ENCODE results near the gene TAF4B.
"Not testable (repeated sequence)": the region's sequence is repeated elsewhere in the genome, so short reads cannot be mapped to it uniquely, and the experiment has no call there.

The TAF4B gene

DNA sequence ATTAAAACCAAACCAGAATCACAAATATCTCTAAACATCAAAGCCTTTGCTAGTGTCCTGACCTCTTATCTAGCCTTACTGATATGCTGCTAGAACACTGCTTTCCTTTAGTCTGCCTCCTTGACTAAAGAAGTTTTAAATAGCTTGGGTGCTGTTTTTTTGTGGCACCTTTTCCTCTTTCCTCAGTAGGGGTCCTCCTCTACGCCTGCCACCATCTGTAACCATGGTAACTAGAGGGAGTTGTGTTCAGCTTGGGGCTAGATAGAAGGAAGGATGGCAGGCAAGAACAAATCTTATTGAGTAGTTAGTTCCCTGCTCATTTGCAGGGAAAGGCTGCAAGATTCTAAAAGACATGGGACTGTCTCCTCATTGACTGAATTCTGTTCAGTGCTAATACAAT, 86.0 kb downstream of the TAF4B start:
- no peak for DNase-seq

- DNase-seq, result no peak
Observed at GRCh38 chr18:26317398-26317797, 91.2 kb downstream of the TAF4B start.

- no peak for DNase-seq
Observed at GRCh38 chr18:26320686-26321085, 94.4 kb downstream of the TAF4B start.

DNA sequence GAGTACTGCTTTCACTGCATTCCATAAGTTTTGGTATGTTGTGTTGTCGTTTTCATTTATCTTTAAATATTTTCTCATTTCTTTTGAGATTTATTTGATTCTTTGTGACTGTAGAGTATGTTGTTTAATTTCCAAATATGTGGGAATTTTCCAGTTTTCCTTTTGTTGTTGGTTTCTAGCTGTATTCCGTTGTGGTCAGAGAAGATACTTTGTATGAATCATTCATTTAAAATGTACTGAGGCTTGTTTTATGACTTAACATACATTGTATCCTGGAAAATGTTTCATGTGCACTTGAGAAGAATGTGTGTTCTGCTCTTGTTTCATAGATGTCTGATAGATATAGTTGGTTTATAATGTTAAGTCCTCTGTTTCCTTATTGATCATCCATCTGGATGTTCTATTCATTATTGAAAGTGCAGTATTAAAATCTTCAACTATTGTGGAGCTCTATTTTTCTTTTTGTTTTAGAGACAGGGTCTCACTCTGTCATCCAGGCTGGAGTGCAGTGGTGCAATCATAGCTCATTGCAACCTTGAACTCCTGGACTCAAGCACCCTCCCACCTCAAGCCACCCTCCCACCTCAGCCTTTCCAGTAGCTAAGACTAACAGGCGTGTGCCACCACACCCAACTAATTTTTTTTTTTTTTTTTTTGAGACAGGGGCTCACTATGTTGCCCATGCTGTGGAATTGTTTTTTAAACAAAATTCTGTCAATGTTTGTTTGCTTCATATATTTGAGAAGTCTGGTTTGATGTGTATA, 96.8 kb downstream of the TAF4B start:
- no peak for DNase-seq

DNA sequence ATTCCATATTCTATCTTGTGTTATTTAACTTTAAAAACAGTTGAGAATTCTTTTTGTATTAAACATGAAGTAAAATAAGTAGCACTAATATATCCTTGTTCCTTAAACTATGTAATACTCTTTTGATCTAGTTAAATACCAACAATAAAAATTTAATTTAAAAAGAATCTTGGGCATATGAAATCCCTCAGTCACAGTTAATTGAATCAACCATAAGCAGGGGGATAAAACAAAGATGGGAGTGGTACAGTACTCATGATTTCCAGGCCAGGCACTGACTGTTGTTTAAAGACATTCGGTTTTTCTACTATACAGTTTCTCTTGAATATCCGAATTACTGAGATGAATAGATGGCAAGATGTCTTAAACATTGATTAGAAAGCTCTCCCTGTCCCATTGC, 99.5 kb downstream of the TAF4B start:
- DNase-seq, result no peak

- no peak for DNase-seq
Observed at GRCh38 chr18:26327062-26327461, 100.8 kb downstream of the TAF4B start.

- DNase-seq, result no peak
Observed at GRCh38 chr18:26332991-26333390, 106.7 kb downstream of the TAF4B start.

GRCh38 chr18:26335156-26335555, 108.9 kb downstream of the TAF4B start:
- no peak for DNase-seq

DNA sequence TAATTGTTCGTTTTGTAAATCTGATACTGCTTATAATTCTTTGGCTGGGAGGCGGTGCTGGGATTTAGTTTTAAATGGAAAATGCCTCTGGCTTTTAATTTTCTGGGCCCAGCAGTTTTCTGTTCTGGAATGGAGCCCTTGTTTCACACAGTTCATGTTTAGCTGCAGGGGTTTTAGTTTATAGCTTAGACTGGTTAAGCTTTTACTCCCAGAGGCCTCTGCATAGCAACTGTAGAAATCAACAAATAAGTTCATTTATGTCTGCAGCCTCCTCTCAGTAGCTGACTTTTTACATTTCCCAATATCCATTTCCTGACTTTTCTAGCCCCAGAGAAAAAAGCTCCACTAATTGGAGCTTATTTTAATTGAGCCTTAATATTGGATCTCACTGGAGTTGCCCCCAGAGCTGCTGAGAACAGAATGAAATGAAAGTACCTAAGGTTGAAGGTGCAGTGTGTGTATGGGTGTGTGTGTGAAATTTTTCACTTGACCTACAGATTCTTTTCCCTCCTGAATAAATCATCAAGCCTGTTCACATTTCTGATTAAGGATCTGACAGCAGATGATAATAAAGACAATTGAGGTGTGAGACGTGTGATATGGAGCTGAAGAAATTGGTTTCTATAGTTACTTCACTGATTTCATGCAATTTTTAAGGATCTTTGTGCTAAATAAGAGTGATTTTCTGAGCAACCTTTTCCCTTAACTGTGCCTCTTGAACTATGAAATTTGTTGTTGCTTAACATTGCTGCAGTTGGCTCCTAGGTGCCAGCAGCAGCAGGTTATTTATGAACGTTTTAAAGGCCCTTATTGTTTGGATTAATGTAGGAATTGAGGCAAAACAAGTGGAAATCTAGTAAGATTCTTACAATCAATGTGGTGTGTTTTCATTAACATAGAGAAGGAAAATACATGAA, 109.6 kb downstream of the TAF4B start:
- DNase-seq, result peak in 1 of 14 donors; percentile 3

DNA sequence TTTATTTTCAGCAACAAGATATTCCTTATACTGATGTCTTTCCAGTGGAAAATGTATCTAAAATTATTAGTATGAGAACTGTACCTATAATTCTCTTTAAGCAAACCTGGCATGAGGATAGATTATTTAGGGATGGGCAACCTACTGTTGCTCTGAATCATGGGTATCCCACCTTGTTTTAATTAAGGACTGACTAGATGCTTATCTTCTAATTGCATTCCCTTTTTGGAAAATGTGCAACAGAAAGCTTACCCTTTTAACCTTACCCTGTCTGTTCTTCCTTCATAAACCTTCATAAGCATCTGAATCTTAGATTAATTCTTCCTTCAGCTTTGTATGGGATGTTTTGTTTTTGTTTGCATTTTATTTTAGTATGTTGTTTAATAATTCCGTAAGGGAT, 110.3 kb downstream of the TAF4B start:
- no peak for DNase-seq

DNA sequence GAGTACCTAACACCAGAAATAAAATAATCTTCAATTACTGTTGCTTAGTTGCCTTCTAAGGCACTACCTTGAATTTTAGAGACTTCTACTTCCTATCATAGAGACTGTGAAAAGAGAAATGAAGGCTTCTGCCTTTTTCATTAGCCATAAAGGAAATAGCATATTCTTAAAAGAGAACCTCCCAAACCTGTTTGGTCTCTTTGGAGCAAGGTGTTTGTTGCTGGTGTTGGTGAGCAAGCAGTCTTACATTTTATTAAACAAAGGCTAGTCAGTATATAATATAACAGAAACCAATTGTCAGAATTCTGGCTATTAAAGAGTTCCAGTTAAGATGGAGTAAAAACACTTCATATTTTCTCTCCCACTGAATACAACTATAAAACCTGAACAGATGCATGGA, 116.4 kb downstream of the TAF4B start:
- no peak for DNase-seq

GRCh38 chr18:26350961-26351360, 124.7 kb downstream of the TAF4B start:
- no peak for DNase-seq

DNA sequence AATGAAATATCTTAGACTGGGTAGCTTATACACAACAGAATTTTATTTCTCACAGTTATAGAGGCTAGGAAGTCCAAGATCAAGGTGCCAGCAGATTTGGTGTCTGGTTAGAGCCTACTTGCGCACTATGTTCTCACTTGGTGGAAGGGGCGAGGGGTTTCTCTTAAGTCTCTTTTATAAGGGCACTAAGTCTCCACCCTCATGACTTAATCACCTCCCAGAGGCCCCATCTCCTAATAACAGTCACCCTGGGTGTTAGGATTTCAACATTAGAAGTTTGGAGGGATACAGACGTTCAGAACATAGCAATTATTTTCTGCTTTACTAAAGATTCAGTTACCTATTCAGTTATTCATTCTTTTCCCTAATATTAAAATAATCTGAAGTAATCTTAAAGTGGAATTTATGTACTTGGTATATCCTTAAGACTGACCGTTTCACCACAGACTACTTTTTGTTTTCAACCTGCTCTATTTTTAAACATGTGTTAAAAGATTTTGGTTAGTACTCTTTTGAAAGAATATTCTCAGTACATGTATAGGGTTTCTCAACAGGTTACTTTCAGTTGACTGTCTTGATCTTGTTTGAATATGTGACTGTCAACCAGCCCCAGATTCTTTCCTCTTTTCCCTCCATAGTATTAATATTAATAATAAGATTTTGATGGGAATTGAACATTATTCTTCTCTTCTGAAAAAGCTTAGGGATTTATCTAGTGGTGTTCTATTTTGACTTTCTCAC, 130.0 kb downstream of the TAF4B start:
- no peak for DNase-seq

- no peak for DNase-seq
Observed at GRCh38 chr18:26357960-26358359, 131.7 kb downstream of the TAF4B start.

GRCh38 chr18:26362021-26362420, 135.8 kb downstream of the TAF4B start:
- DNase-seq, result no peak

DNA sequence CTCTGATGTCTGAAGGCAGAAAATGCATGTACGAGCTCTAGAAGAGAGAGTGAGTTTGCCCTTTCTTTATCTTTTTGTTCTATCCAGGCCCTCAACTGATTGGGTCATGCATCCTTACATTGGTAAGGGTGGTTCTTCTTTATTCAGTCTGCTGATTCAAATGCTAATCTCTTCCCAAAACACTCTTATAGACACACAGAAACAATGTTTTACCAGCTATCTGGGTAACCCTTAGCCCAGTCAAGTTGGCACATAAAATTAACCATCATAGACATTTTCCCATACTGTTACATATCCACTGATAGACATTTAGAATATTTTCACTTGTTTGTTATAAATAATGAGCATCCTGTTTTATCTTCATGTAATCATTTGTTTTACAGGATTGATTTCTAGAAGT, 141.2 kb downstream of the TAF4B start:
- no peak for DNase-seq

GRCh38 chr18:26370037-26370436, 143.8 kb downstream of the TAF4B start:
- no peak for DNase-seq

DNA sequence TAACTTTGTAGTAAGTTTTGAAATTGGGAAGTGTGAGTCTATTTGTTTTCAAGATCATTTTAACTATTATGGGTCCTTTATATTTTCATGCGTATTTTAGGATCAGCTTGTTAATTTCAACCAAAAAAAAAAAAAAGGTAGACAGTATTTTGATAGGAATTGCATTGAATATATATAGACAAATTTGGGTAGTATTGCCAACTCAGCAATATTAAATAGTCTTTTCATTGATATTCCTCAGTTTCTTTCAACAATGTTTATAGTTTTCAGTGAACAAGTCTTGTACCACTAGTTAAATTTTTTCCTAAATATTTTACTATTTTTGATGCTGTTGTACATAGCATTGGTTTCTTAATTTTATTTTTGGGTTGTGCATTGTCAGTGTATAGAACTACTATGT, 149.9 kb downstream of the TAF4B start:
- DNase-seq, result no peak

DNA sequence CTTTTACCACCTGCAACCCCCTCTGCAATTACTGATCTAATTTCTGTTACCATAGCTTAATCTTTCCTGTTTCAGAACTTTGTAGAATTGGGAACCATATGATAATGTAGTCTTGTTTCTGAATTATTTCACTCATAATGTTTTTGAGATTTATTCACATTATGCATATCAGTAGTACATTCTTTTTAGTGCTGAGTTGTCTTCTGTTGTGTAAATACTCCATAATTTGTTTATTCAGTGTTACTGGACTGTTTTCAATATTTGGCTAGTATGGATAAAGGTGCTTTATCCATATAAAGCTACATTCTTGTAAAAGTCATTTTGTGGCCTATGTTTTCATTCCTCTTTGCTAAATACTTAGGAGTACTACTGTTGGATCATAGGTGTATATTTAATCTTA, 152.5 kb downstream of the TAF4B start:
- DNase-seq, result no peak

- not testable (repeated sequence) for DNase-seq
Observed at GRCh38 chr18:26381555-26381954, 155.3 kb downstream of the TAF4B start.

DNA sequence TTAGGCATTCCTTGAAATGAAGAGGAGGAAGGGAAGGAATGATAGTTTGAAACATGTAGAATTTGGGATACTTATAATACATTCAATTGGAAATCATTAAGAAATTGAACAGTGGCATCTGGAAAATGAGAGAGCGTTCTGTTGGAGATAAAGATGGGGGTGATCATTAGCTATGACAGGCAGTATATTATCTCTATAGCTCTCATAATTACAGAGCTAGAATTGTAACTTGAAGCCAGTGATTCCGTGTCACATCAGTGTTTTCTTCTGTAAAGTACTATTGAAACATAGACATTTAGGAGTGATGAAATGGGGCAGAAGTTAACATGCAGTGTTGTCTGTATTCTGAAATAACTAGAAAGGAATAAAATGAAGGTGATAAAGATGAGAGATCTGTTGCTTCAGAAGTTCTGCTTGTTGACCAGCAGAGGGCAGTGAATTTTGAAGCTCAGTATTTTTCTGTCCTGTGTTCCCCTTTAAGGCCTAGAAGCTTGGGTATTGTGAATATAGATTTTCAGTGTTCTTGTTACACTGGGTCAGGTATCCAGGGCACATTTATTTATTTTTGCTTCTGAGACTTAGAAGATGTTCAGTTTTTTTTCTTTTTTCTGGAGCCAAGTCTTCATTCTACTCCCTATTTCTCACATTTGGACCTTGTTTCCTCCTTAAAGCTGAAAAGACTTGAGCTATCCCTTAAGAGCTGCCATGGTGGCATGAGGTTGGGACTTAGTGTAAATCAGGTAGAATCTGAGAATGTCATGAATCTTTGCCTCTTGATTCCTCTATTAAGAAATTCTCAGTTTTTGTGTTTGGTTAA, 157.4 kb downstream of the TAF4B start:
- DNase-seq, result peak in 2 of 14 donors; percentile 10 to 22

DNA sequence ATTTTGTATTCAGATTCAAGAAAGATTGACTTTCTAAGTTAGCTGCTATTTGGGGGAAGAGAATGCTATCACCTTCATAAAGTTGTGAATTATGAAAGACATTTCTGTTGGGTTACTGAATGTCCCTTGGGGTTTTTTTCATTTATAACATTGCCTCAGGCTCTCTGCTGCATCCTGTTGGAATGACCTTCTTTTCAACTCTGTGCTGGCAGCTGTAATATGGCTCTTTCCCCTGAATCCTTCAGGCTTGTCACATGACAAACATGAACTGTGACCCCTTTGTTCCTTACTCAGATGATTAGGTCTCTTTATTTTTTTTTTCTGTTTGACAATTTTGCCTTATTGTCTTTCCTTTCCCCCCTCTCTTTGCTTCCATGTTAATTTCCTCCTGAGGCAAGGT, 159.8 kb downstream of the TAF4B start:
- DNase-seq, result no peak
